ENCODE results near the gene FBXW11. TPM values are rescaled to one million over a fixed set of nuclear protein-coding genes. Genes with fewer than 3 reads are reported as not detected.

The FBXW11 gene
- total and polyA plus RNA-seq, 2 donors (not counting 1 experiment from before 2014, with no cell fraction given) = 19.7 to 62.4 TPM

GRCh38 chr5:171837522-171837921, 168.9 kb downstream of the FBXW11 start:
- Histone ChIP-seq H3K27ac (ENCODE audit: low read length in 2 of 2) (no peak overlapping the region), H3K36me3 (replicated peaks in 1 of 2; ENCODE audit: control extremely low read depth in 1 of 2, control insufficient read depth in 1 of 2, extremely low read depth in 1 of 2, insufficient read depth in 2 of 2, low read length in 1 of 2) (no peaks in the 10 kb centered on the region), H3K27me3 (replicated peaks in 1 of 4; ENCODE audit: control extremely low read depth in 1 of 4, control insufficient read depth in 3 of 4, insufficient read depth in 4 of 4, low read length in 3 of 4) (no peaks in the 10 kb centered on the region), H3K79me2 (ENCODE audit: control insufficient read depth, insufficient read depth, low read length) (no peaks in the 10 kb centered on the region), H3K9ac (ENCODE audit: low read length) (no peak overlapping the region), H3K4me1 (ENCODE audit: control insufficient read depth in 2 of 2, insufficient read depth in 2 of 2, low read length in 2 of 2) (no peaks in the 10 kb centered on the region), H3K9me3 (ENCODE audit: control extremely low read depth in 1 of 3, control insufficient read depth in 2 of 3, insufficient read depth in 1 of 3, low read length in 2 of 3) (peaks cover 0 to 10% (median 6%) of the 10 kb centered on the region in 3 donors), H4K20me1 (ENCODE audit: control insufficient read depth, insufficient read depth, low read length, poor library complexity, severe bottlenecking) (no peaks in the 10 kb centered on the region), H2AFZ (ENCODE audit: insufficient read depth, low read depth, low read length, poor library complexity, severe bottlenecking) (no peak overlapping the region), H3K4me3 (ENCODE audit: control extremely low read depth in 1 of 5, extremely low read depth in 1 of 5, insufficient read depth in 1 of 5, low read depth in 2 of 5, low read length in 4 of 5) (no peak overlapping the region), H3K4me2 (replicated peaks; ENCODE audit: low read depth, low read length, poor library complexity, severe bottlenecking) (no peak overlapping the region)
- no peak for TF ChIP-seq EZH2 (IDR thresholded peaks at IDR 0.05; ENCODE audit: borderline replicate concordance, insufficient read depth, low read depth, low read length, poor library complexity, severe bottlenecking)
- no peak for TF ChIP-seq CTCF (IDR thresholded peaks at IDR 0.05)
- no peaks in the 10 kb centered on the region for H3K27me3 Mint-ChIP-seq
- intact Hi-C loops (cut with micrococcal nuclease) = no loop called here
- H3K4me3 Mint-ChIP-seq = no peak overlapping the region
- H3K4me1 Mint-ChIP-seq = no peaks in the 10 kb centered on the region
- DNase-seq (no peak), ATAC-seq (ENCODE audit: low read depth) (no peak)
- H3K27ac Mint-ChIP-seq = no peak overlapping the region
- CTCF ChIA-PET = no interaction called here
- H3K9me3 Mint-ChIP-seq (ENCODE audit: insufficient read depth) = peaks cover 11% of the 10 kb centered on the region
- POLR2A ChIA-PET = no interaction called here

- no peaks in the 10 kb centered on the region for H4K20me1 ChIP-seq (ENCODE audit: control insufficient read depth, insufficient read depth, low read length, poor library complexity, severe bottlenecking)
- no peak overlapping the region for H3K27ac Mint-ChIP-seq
- no peak overlapping the region for H2AFZ ChIP-seq (ENCODE audit: insufficient read depth, low read depth, low read length, poor library complexity, severe bottlenecking)
- H3K9me3 ChIP-seq (ENCODE audit: control extremely low read depth in 1 of 3, control insufficient read depth in 2 of 3, insufficient read depth in 1 of 3, low read length in 2 of 3) = peaks cover 0 to 9% (median 6%) of the 10 kb centered on the region in 3 donors
- 61% methylated on average over 3 of the region's 7 CpGs for WGBS (ENCODE audit: insufficient coverage)
- no peak overlapping the region for H3K4me3 ChIP-seq (ENCODE audit: control extremely low read depth in 1 of 5, extremely low read depth in 1 of 5, insufficient read depth in 1 of 5, low read depth in 2 of 5, low read length in 4 of 5)
- H3K27ac ChIP-seq (ENCODE audit: low read length in 2 of 2) = no peak overlapping the region
- TF ChIP-seq CTCF (IDR thresholded peaks at IDR 0.05) = no peak
- TF ChIP-seq EZH2 (IDR thresholded peaks at IDR 0.05; ENCODE audit: borderline replicate concordance, insufficient read depth, low read depth, low read length, poor library complexity, severe bottlenecking) = no peak
- DNase-seq = no peak
- no peak for ATAC-seq (ENCODE audit: low read depth)
- no peaks in the 10 kb centered on the region for H3K4me1 Mint-ChIP-seq
- H3K4me3 Mint-ChIP-seq = no peak overlapping the region
- no peak overlapping the region for H3K9ac ChIP-seq (ENCODE audit: low read length)
- H3K36me3 ChIP-seq (replicated peaks in 1 of 2; ENCODE audit: control extremely low read depth in 1 of 2, control insufficient read depth in 1 of 2, extremely low read depth in 1 of 2, insufficient read depth in 2 of 2, low read length in 1 of 2) = no peaks in the 10 kb centered on the region
- ChIA-PET CTCF (no interaction called here), POLR2A (no interaction called here)
- H3K9me3 Mint-ChIP-seq (ENCODE audit: insufficient read depth) = peaks cover 13% of the 10 kb centered on the region
- H3K27me3 ChIP-seq (replicated peaks in 1 of 4; ENCODE audit: control extremely low read depth in 1 of 4, control insufficient read depth in 3 of 4, insufficient read depth in 4 of 4, low read length in 3 of 4) = no peaks in the 10 kb centered on the region
- no peaks in the 10 kb centered on the region for H3K27me3 Mint-ChIP-seq
- no peaks in the 10 kb centered on the region for H3K79me2 ChIP-seq (ENCODE audit: control insufficient read depth, insufficient read depth, low read length)
- H3K4me2 ChIP-seq (replicated peaks; ENCODE audit: low read depth, low read length, poor library complexity, severe bottlenecking) = no peak overlapping the region
- H3K4me1 ChIP-seq (ENCODE audit: control insufficient read depth in 2 of 2, insufficient read depth in 2 of 2, low read length in 2 of 2) = no peaks in the 10 kb centered on the region
- intact Hi-C loops (cut with micrococcal nuclease) = no loop called here
Measured at GRCh38 chr5:171835066-171835465, 171.4 kb downstream of the FBXW11 start.
